Right lobe of liver (tissue), 4 donors: ENCODE data around the gene MMS22L.

Experiments
- POLR2A ChIP-seq: fragments of 450-650 bp; IDR thresholded peaks from one replicate; pipeline ENCODE4 v1.6.1; 2017; ENCODE audit warnings: antibody characterized with exemption, mild to moderate bottlenecking
- TF ChIP-seq, protein P1 (sequence below), 4 donors: fragments of 200-600 bp in 3 of 4; fragments of 450-650 bp in 1 of 4; IDR thresholded peaks; one replicate each; pipeline versions ENCODE4 v1.5.1 to v1.8.0; 2016 to 2022; ENCODE audit warnings: antibody characterized with exemption in 4 of 4, mild to moderate bottlenecking in 2 of 4
- donor health status: DM: no; HTN: no; CAD: no.
- donor health status: DM: no; HTN: no; CAD: no.
- donor health status: DM: no; HTN: yes; CAD: no.

DNA sequence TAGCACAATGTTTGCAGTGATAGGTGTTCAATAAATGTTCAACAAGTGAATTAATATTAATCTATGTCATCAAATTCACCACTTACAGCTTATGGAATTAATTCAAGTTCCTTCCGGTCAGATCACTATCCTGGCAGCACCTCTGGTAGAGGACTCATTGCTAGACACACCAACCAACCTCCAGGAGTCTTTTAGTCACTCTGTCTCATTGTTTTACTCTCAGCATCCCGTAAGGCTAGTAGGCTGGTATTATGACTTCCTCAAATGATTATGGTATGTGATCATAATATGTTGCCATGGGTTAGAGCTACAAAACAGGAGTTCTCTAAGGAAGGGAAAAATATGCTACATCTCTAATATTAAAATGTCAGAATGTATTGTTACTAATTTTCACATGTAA lies 21.7 kb upstream of the MMS22L start:
- TF ChIP-seq, protein P1, sequence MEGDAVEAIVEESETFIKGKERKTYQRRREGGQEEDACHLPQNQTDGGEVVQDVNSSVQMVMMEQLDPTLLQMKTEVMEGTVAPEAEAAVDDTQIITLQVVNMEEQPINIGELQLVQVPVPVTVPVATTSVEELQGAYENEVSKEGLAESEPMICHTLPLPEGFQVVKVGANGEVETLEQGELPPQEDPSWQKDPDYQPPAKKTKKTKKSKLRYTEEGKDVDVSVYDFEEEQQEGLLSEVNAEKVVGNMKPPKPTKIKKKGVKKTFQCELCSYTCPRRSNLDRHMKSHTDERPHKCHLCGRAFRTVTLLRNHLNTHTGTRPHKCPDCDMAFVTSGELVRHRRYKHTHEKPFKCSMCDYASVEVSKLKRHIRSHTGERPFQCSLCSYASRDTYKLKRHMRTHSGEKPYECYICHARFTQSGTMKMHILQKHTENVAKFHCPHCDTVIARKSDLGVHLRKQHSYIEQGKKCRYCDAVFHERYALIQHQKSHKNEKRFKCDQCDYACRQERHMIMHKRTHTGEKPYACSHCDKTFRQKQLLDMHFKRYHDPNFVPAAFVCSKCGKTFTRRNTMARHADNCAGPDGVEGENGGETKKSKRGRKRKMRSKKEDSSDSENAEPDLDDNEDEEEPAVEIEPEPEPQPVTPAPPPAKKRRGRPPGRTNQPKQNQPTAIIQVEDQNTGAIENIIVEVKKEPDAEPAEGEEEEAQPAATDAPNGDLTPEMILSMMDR (IDR thresholded peaks at IDR 0.05): no peak
- TF ChIP-seq POLR2A: no peak
